IMR-90 (cell line): ENCODE data around the gene MRPL47. TPM values are rescaled to one million over a fixed set of nuclear protein-coding genes. Genes with fewer than 3 reads are reported as not detected.

ENCODE experiments used
- ATAC-seq: fragments of 200-7000 bp; cut with Tn5 transposase; 2 replicates; pipeline ENCODE4 v1.9.1; 2020; ENCODE audit warnings: low read depth, mild to moderate bottlenecking, moderate library complexity
- BruUV-seq: library from RNA; stranded (reverse); fragments of 400-500 nt; replicated peaks from 2 replicates; lab custom pipeline; 2021; lab: Mats Ljungman, UMichigan
- CTCF ChIA-PET: fragments of 300-600 bp; formaldehyde crosslinking; extraction: SDS; loops from one replicate; lab custom pipeline; 2021; ENCODE audit warnings: antibody characterized with exemption; lab: Yijun Ruan, JAX
- POLR2A ChIA-PET: fragments of 300-600 bp; sonication (Branson Sonifier 250); formaldehyde crosslinking; loops from one replicate; lab custom pipeline; 2022; ENCODE audit warnings: antibody characterized with exemption; ENCODE audit not compliant: unreplicated experiment; lab: Charles Lee
- DNase-seq: peaks from one replicate; pipeline ENCODE4 v3.0.0; 2013
- H2AFZ ChIP-seq: replicated peaks from 2 replicates; pipeline ENCODE3; 2013; ENCODE audit warnings: low read length, mild to moderate bottlenecking; ENCODE audit not compliant: poor library complexity
- H2AK5ac ChIP-seq: 2 replicates; pipeline ENCODE4 v1.6.1; 2013; ENCODE audit warnings: low read depth, low read length, inconsistent platforms
- H2AK9ac ChIP-seq: replicated peaks from 2 replicates; pipeline ENCODE3; 2013; ENCODE audit warnings: mild to moderate bottlenecking, low read depth, low read length, moderate library complexity; ENCODE audit not compliant: poor library complexity
- H2BK120ac ChIP-seq: 2 replicates; pipeline ENCODE4 v1.6.1; 2013; ENCODE audit warnings: low read depth, low read length, inconsistent platforms
- H2BK15ac ChIP-seq: 3 replicates; pipeline ENCODE4 v1.6.1; 2013; ENCODE audit warnings: low read depth, low read length, inconsistent platforms
- H2BK20ac ChIP-seq: 2 replicates; pipeline ENCODE4 v1.6.1; 2013; ENCODE audit warnings: low read depth, mild to moderate bottlenecking, inconsistent platforms, low read length, moderate library complexity
- H2BK5ac ChIP-seq: 2 replicates; pipeline ENCODE4 v1.6.1; 2013; ENCODE audit warnings: mild to moderate bottlenecking, low read depth, low read length, inconsistent platforms; ENCODE audit not compliant: poor library complexity, severe bottlenecking
- H3K14ac ChIP-seq: replicated peaks from 2 replicates; pipeline ENCODE4 v1.6.1; 2013; ENCODE audit warnings: low read depth, low read length, inconsistent platforms
- H3K18ac ChIP-seq: 2 replicates; pipeline ENCODE4 v1.6.1; 2013; ENCODE audit warnings: low read depth, low read length, control low read depth
- H3K23ac ChIP-seq: 2 replicates; pipeline ENCODE4 v1.6.1; 2013; ENCODE audit warnings: low read depth, low read length, inconsistent platforms
- H3K27ac ChIP-seq: 2 replicates; pipeline ENCODE4 v1.5.1; 2013; ENCODE audit warnings: mild to moderate bottlenecking, control low read depth, low read length; ENCODE audit not compliant: insufficient read depth
- H3K27me3 ChIP-seq: 2 replicates; pipeline ENCODE4 v1.6.1; 2013; ENCODE audit warnings: low read length; ENCODE audit not compliant: control insufficient read depth, insufficient read depth
- H3K36me3 ChIP-seq: 2 replicates; pipeline ENCODE4 v1.6.1; 2013; ENCODE audit warnings: low read length, mixed read lengths; ENCODE audit not compliant: control insufficient read depth, insufficient read depth
- H3K4ac ChIP-seq: 2 replicates; pipeline ENCODE4 v1.6.1; 2013; ENCODE audit warnings: low read depth, low read length, inconsistent platforms
- H3K4me1 ChIP-seq: 2 replicates; pipeline ENCODE4 v1.6.1; 2013; ENCODE audit warnings: low read length, mixed read lengths; ENCODE audit not compliant: control insufficient read depth, insufficient read depth
- H3K4me2 ChIP-seq: 2 replicates; pipeline ENCODE4 v1.6.1; 2013; ENCODE audit warnings: low read depth, mild to moderate bottlenecking, control low read depth, low read length, moderate library complexity
- H3K4me3 ChIP-seq: 2 replicates; pipeline ENCODE4 v1.5.1; 2013; ENCODE audit warnings: low read depth, mild to moderate bottlenecking, control low read depth, low read length, moderate library complexity; ENCODE audit not compliant: insufficient read depth
- H3K56ac ChIP-seq: 2 replicates; pipeline ENCODE4 v1.6.1; 2013; ENCODE audit warnings: low read length, inconsistent platforms; ENCODE audit not compliant: insufficient read depth; ENCODE audit errors: extremely low read depth
- H3K79me1 ChIP-seq, 2 experiments: 2 replicates each; pipeline ENCODE4 v1.6.1; 2013; ENCODE audit warnings: low read length in 2 of 2, inconsistent platforms in 1 of 2, low read depth in 1 of 2
- H3K9ac ChIP-seq: 2 replicates; pipeline ENCODE4 v1.6.1; 2013; ENCODE audit warnings: low read depth, low read length, control low read depth
- H3K9me1 ChIP-seq: 2 replicates; pipeline ENCODE4 v1.6.1; 2013; ENCODE audit warnings: low read length, inconsistent platforms; ENCODE audit not compliant: insufficient read depth
- H3K9me3 ChIP-seq: 2 replicates; pipeline ENCODE4 v1.6.1; 2013; ENCODE audit warnings: low read length; ENCODE audit not compliant: control insufficient read depth, insufficient read depth
- H4K20me1 ChIP-seq: 2 replicates; pipeline ENCODE4 v1.6.1; 2013; ENCODE audit warnings: low read length, inconsistent platforms; ENCODE audit not compliant: insufficient read depth
- H4K5ac ChIP-seq: 2 replicates; pipeline ENCODE4 v1.6.1; 2013; ENCODE audit warnings: mild to moderate bottlenecking, low read depth, low read length, control low read depth
- H4K8ac ChIP-seq, 2 experiments: 2 replicates each; pipeline ENCODE4 v1.6.1; 2013; ENCODE audit warnings: low read depth in 2 of 2, low read length in 2 of 2, control low read depth in 1 of 2, inconsistent platforms in 1 of 2
- H4K91ac ChIP-seq: 2 replicates; pipeline ENCODE4 v1.6.1; 2013; ENCODE audit warnings: low read depth, low read length, inconsistent platforms; ENCODE audit not compliant: insufficient read depth
- BHLHE40 ChIP-seq: fragments of 150-350 bp; IDR thresholded peaks from 2 replicates; pipeline ENCODE4 v1.6.1; 2016; ENCODE audit warnings: mild to moderate bottlenecking, low read depth, low read length
- CEBPB ChIP-seq: IDR thresholded peaks from 2 replicates; pipeline ENCODE4 v1.6.1; 2012; ENCODE audit warnings: low read depth, low read length, improper control_type of control experiment
- CHD1 ChIP-seq: IDR thresholded peaks from 2 replicates; pipeline ENCODE4 v1.6.1; 2012; ENCODE audit warnings: low read depth, low read length, improper control_type of control experiment
- CTCF ChIP-seq: conservative IDR thresholded peaks from 2 replicates; pipeline ENCODE4 v1.5.1; 2012; ENCODE audit warnings: mild to moderate bottlenecking, low read depth, low read length, improper control_type of control experiment
- FOS ChIP-seq: fragments of 150-350 bp; IDR thresholded peaks from 2 replicates; pipeline ENCODE4 v1.6.1; 2016; ENCODE audit warnings: low read depth, low read length
- MAFK ChIP-seq: IDR thresholded peaks from 2 replicates; pipeline ENCODE4 v1.6.1; 2012; ENCODE audit warnings: low read depth, low read length, improper control_type of control experiment
- MAZ ChIP-seq: IDR thresholded peaks from 2 replicates; pipeline ENCODE4 v1.6.1; 2012; ENCODE audit warnings: low read depth, mild to moderate bottlenecking, low read length, improper control_type of control experiment, moderate library complexity, borderline replicate concordance
- MXI1 ChIP-seq: IDR thresholded peaks from 2 replicates; pipeline ENCODE4 v1.6.1; 2012; ENCODE audit warnings: low read depth, mild to moderate bottlenecking, low read length, moderate library complexity, borderline replicate concordance
- NFE2L2 ChIP-seq: fragments of 150-350 bp; IDR thresholded peaks from 2 replicates; pipeline ENCODE4 v1.6.1; 2016; ENCODE audit warnings: low read depth, mild to moderate bottlenecking, low read length
- POLR2A ChIP-seq: IDR thresholded peaks from 2 replicates; pipeline ENCODE4 v1.6.1; 2012; ENCODE audit warnings: mild to moderate bottlenecking, low read depth, low read length
- RAD21 ChIP-seq: IDR thresholded peaks from 2 replicates; pipeline ENCODE4 v1.6.1; 2012; ENCODE audit warnings: low read length, improper control_type of control experiment
- RCOR1 ChIP-seq: IDR thresholded peaks from 2 replicates; pipeline ENCODE4 v1.6.1; 2012; ENCODE audit warnings: mild to moderate bottlenecking, low read length, improper control_type of control experiment; ENCODE audit not compliant: insufficient replicate concordance
- SMC3 ChIP-seq: fragments of 150-350 bp; IDR thresholded peaks from 2 replicates; pipeline ENCODE4 v1.6.1; 2016; ENCODE audit warnings: low read depth, mild to moderate bottlenecking, antibody characterized with exemption, low read length, moderate library complexity
- USF2 ChIP-seq: fragments of 150-350 bp; IDR thresholded peaks from 2 replicates; pipeline ENCODE4 v1.6.1; 2017; ENCODE audit warnings: mild to moderate bottlenecking, antibody characterized with exemption, low read length, low read depth
- WGBS, 2 experiments: methylation state at CpG; one replicate each; pipeline versions ENCODE4 v1.1.5 to v1.1.7; 2013; ENCODE audit warnings: missing lambda C conversion rate in 2 of 2; ENCODE audit not compliant: insufficient read length in 1 of 2; ENCODE audit errors: extremely low coverage in 2 of 2; 5-methylcytosine and 5-hydroxymethylcytosine counted together
- dilution Hi-C: fragments of 300-500 bp; cut with HindIII; formaldehyde crosslinking; loops from one replicate; pipeline ENCODE4 v1.14.3; 2018; ENCODE audit warnings: low sequenced_read_pairs; ENCODE audit not compliant: unreplicated experiment
- in situ Hi-C: fragments of 300-500 bp; cut with MboI; formaldehyde crosslinking; loops from 3 replicates; pipeline ENCODE4 v1.14.3; 2019; ENCODE audit warnings: low sequenced_read_pairs, inconsistent platforms, mixed read lengths
- intact Hi-C: fragments of 100-400 bp; cut with micrococcal nuclease; formaldehyde crosslinking; loops from 2 replicates; pipeline ENCODE4 v1.10.0; 2022
- polyA plus RNA-seq, 3 experiments: library from polyadenylated mRNA; depleted of rRNA; stranded (reverse); fragments of >200 nt; gene quantifications; 2 replicates each; pipeline ENCODE4 v1.2.3, GENCODE V29; 2012; ENCODE audit warnings: low replicate concordance in 1 of 3
- total RNA-seq: library from RNA; depleted of rRNA; stranded (reverse); fragments of >200 nt; gene quantifications from 2 replicates; pipeline ENCODE4 v1.2.3, GENCODE V29; 2012
- TF ChIP-seq, protein P1 (sequence below): fragments of 150-350 bp; IDR thresholded peaks from 2 replicates; pipeline ENCODE4 v1.6.1; 2016; ENCODE audit warnings: low read depth, mild to moderate bottlenecking, low read length, moderate library complexity, borderline replicate concordance

MRPL47 gene
- total and polyA plus RNA-seq, 2 of the 4 experiments (the other 2 are of a cell fraction), result 41.4 to 43.7 TPM

DNA sequence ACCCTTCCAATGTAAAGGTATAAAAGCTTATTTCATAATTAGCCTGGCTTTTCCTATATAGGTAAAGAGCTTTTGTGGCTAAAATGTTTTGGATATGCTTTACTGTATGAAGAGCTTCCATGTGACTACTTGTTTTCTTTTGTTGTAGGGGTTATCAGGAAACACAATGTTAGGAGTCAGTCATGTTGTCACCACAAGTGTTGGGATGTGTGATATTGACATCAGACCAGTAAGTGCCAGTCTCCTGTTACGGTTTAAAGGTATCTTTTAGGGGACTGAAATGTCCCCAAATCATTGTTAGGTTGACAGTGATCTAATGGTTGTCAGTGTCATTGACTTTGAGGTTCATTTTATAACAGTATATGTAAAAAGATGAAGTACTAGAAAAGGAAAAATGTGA, 23.4 kb downstream of the MRPL47 start:
- H3K79me1 ChIP-seq, result no peaks in the 10 kb centered on the region; a peak in 1 of 4 replicates
- no peaks in the 10 kb centered on the region for H3K27me3 ChIP-seq
- H3K4me1 ChIP-seq, result no peaks in the 10 kb centered on the region
- H3K23ac ChIP-seq, result no peak overlapping the region
- no peak overlapping the region for H3K4me2 ChIP-seq
- no peak overlapping the region for H3K14ac ChIP-seq
- H3K4ac ChIP-seq, result no peak overlapping the region
- no peak overlapping the region for H4K5ac ChIP-seq
- no TSS peak for BruUV-seq
- H4K20me1 ChIP-seq, result no peaks in the 10 kb centered on the region
- intact Hi-C loops (no loop called here), dilution Hi-C loops (no loop called here), in situ Hi-C loops (loop anchor here (25.0 kb wide), 1 partner anchor 1381 kb away; no protein-coding TSS in a partner anchor)
- no peak overlapping the region for H3K18ac ChIP-seq
- WGBS, 2 experiments, result no CpG with 5 or more reads among the region's 1 CpG
- H2BK5ac ChIP-seq, result no peak overlapping the region
- no peak overlapping the region for H2AFZ ChIP-seq
- no peak overlapping the region for H3K9ac ChIP-seq
- TF ChIP-seq, protein P1, sequence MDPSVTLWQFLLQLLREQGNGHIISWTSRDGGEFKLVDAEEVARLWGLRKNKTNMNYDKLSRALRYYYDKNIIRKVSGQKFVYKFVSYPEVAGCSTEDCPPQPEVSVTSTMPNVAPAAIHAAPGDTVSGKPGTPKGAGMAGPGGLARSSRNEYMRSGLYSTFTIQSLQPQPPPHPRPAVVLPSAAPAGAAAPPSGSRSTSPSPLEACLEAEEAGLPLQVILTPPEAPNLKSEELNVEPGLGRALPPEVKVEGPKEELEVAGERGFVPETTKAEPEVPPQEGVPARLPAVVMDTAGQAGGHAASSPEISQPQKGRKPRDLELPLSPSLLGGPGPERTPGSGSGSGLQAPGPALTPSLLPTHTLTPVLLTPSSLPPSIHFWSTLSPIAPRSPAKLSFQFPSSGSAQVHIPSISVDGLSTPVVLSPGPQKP, result no peak
- no peak for TF ChIP-seq BHLHE40
- no peak for TF ChIP-seq RCOR1
- TF ChIP-seq CTCF, result no peak
- no peak for TF ChIP-seq NFE2L2
- no peak for TF ChIP-seq CHD1
- no peak for TF ChIP-seq FOS
- no peak for TF ChIP-seq RAD21
- no peak for TF ChIP-seq MAZ
- no peak for TF ChIP-seq CEBPB
- no peak for TF ChIP-seq USF2
- TF ChIP-seq SMC3, result no peak
- TF ChIP-seq MAFK, result no peak
- TF ChIP-seq MXI1, result no peak
- TF ChIP-seq POLR2A, result no peak
- H2BK20ac ChIP-seq, result no peak overlapping the region
- no peak overlapping the region for H3K27ac ChIP-seq
- POLR2A ChIA-PET, result no interaction called here
- H3K56ac ChIP-seq, result no peak overlapping the region
- no peak overlapping the region for H3K4me3 ChIP-seq
- no peaks in the 10 kb centered on the region for H3K9me3 ChIP-seq
- peaks cover 21% of the 10 kb centered on the region for H3K36me3 ChIP-seq
- no peak overlapping the region for H2BK15ac ChIP-seq
- H3K9me1 ChIP-seq, result no peaks in the 10 kb centered on the region
- CTCF ChIA-PET, result interaction anchor here (0.6 to 1.0 kb wide), 2 partner anchors 17 to 180 kb away, joined by 3 read pairs; no protein-coding TSS in a partner anchor
- no peak overlapping the region for H2AK9ac ChIP-seq
- no peak overlapping the region for H2BK120ac ChIP-seq
- no peak for DNase-seq
- no peak overlapping the region for H2AK5ac ChIP-seq
- H4K91ac ChIP-seq, result no peak overlapping the region
- no peak for ATAC-seq
- no peak overlapping the region for H4K8ac ChIP-seq
